Measurements from ENCODE around the gene KLC1. TPM values are rescaled to one million over a fixed set of nuclear protein-coding genes. Genes with fewer than 3 reads are reported as not detected.

KLC1 gene
- total RNA-seq, 1 experiment from 2014 or later, result 121 TPM

- intact Hi-C loops (cut with micrococcal nuclease), result no loop called here
- Histone ChIP-seq H3K27me3 (ENCODE audit: insufficient read depth, low read length) (no peaks in the 10 kb centered on the region), H3K79me2 (ENCODE audit: insufficient read depth, low read length) (peaks cover 43% of the 10 kb centered on the region), H3K4me1 (ENCODE audit: control insufficient read depth in 1 of 2, insufficient read depth in 2 of 2, low read length in 2 of 2) (peaks cover 35 to 63% of the 10 kb centered on the region in 2 experiments), H3K9me2 (ENCODE audit: insufficient read depth) (no peaks in the 10 kb centered on the region), H4K20me1 (ENCODE audit: insufficient read depth) (peaks cover 14% of the 10 kb centered on the region; the same call in 1 of the 2 replicates), H3K9ac (ENCODE audit: low read length) (peak overlapping the region; percentile 95), H3K9me3 (ENCODE audit: control insufficient read depth in 1 of 2, insufficient read depth in 1 of 2, low read depth in 1 of 2, low read length in 2 of 2) (no peaks in the 10 kb centered on the region), H3K27ac (ENCODE audit: low read depth, low read length) (peak overlapping the region; percentile 85), H3K4me2 (ENCODE audit: low read length) (peak overlapping the region; percentile 99), H3K4me3 (replicated peaks in 1 of 2; ENCODE audit: low read depth in 1 of 2, low read length in 2 of 2) (peak overlapping the region; percentile 53 to 67), H3K36me3 (ENCODE audit: control insufficient read depth in 1 of 2, insufficient read depth in 2 of 2, low read length in 2 of 2) (no peaks in the 10 kb centered on the region), H2AFZ (ENCODE audit: low read depth, low read length, poor library complexity, severe bottlenecking) (no peak overlapping the region)
- DNase-seq (ENCODE audit: low read depth, low spot score) (peak; percentile 39), ATAC-seq (peak; percentile 43)
- TSS peak; percentile 78 for BruUV-seq (replicated peaks)
- TF ChIP-seq RAD21 (IDR thresholded peaks at IDR 0.05; ENCODE audit: low read depth) (no peak), YY1 (IDR thresholded peaks at IDR 0.05; ENCODE audit: extremely low read depth, insufficient replicate concordance, low read depth, low read length) (peak; percentile 34), CBX3 (IDR thresholded peaks at IDR 0.05; ENCODE audit: low read depth) (no peak), ELF1 (IDR thresholded peaks at IDR 0.05; ENCODE audit: borderline replicate concordance, low read depth) (no peak), POLR2A (IDR thresholded peaks at IDR 0.05; ENCODE audit: borderline replicate concordance, extremely low read depth, insufficient read depth, insufficient read length) (no peak), EGR1 (IDR thresholded peaks at IDR 0.05; ENCODE audit: low read depth) (no peak), SIN3A (IDR thresholded peaks at IDR 0.05; ENCODE audit: low read depth) (no peak), SRF (IDR thresholded peaks at IDR 0.05; ENCODE audit: low read depth) (no peak), CTCF (IDR thresholded peaks at IDR 0.05 in 2 of 3, conservative IDR thresholded peaks at IDR 0.05 in 1 of 3; ENCODE audit: borderline replicate concordance in 1 of 3, insufficient read depth in 1 of 3, low read depth in 2 of 3, low read length in 2 of 3) (no peak), EZH2 (IDR thresholded peaks at IDR 0.05) (no peak), MAX (IDR thresholded peaks at IDR 0.05) (no peak), ZFX (IDR thresholded peaks at IDR 0.05) (no peak), POLR2AphosphoS5 (IDR thresholded peaks at IDR 0.05; ENCODE audit: low read depth, low read length) (peak; percentile 67), TCF7L2 (IDR thresholded peaks at IDR 0.05; ENCODE audit: borderline replicate concordance, extremely low read depth, insufficient read depth, insufficient read length) (no peak), FOSL1 (IDR thresholded peaks at IDR 0.05; ENCODE audit: low read depth) (no peak)
- TF ChIP-seq, protein P1, sequence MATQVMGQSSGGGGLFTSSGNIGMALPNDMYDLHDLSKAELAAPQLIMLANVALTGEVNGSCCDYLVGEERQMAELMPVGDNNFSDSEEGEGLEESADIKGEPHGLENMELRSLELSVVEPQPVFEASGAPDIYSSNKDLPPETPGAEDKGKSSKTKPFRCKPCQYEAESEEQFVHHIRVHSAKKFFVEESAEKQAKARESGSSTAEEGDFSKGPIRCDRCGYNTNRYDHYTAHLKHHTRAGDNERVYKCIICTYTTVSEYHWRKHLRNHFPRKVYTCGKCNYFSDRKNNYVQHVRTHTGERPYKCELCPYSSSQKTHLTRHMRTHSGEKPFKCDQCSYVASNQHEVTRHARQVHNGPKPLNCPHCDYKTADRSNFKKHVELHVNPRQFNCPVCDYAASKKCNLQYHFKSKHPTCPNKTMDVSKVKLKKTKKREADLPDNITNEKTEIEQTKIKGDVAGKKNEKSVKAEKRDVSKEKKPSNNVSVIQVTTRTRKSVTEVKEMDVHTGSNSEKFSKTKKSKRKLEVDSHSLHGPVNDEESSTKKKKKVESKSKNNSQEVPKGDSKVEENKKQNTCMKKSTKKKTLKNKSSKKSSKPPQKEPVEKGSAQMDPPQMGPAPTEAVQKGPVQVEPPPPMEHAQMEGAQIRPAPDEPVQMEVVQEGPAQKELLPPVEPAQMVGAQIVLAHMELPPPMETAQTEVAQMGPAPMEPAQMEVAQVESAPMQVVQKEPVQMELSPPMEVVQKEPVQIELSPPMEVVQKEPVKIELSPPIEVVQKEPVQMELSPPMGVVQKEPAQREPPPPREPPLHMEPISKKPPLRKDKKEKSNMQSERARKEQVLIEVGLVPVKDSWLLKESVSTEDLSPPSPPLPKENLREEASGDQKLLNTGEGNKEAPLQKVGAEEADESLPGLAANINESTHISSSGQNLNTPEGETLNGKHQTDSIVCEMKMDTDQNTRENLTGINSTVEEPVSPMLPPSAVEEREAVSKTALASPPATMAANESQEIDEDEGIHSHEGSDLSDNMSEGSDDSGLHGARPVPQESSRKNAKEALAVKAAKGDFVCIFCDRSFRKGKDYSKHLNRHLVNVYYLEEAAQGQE (IDR thresholded peaks at IDR 0.05; ENCODE audit: low read depth), result no peak
- ChIA-PET POLR2A (no interaction called here), CTCF (no interaction called here), RAD21 (ENCODE audit: low non-redundant PET in 1 of 2, low total read pairs in 2 of 2, uncharacterized antibody in 2 of 2, unreplicated experiment in 2 of 2) (no interaction called here)
Observed at GRCh38 chr14:103628221-103628683, 759 bp upstream of the KLC1 start.

Data from HCT116 (cell line).